MM.1S (cell line): ENCODE data around the gene FARP1.

ENCODE experiments used
- DNase-seq: peaks from one replicate; pipeline ENCODE4 v3.0.0-alpha.2; 2015
- H2AFZ ChIP-seq: fragments of 300-600 bp; sonication (generic); 2 replicates; pipeline ENCODE4 v1.6.0; 2016; ENCODE audit warnings: antibody characterized with exemption, low read length
- H3F3A ChIP-seq: fragments of 300-600 bp; sonication (generic); 2 replicates; pipeline ENCODE4 v1.6.1; 2016; ENCODE audit warnings: mild to moderate bottlenecking, antibody characterized with exemption, low read length, moderate library complexity, mixed read lengths; ENCODE audit not compliant: insufficient read depth
- H3K27ac ChIP-seq: fragments of 300-600 bp; sonication (generic); 2 replicates; pipeline ENCODE4 v1.5.1; 2016; ENCODE audit warnings: mild to moderate bottlenecking, low read length
- H3K27me3 ChIP-seq: fragments of 300-600 bp; sonication (generic); replicated peaks from 2 replicates; pipeline ENCODE4 v1.6.0; 2016; ENCODE audit warnings: low read length; ENCODE audit not compliant: insufficient read depth
- H3K36me3 ChIP-seq: fragments of 300-600 bp; sonication (generic); replicated peaks from 2 replicates; pipeline ENCODE4 v1.6.1; 2016; ENCODE audit warnings: mild to moderate bottlenecking, low read length, mixed read lengths; ENCODE audit not compliant: insufficient read depth
- H3K4me1 ChIP-seq: fragments of 300-600 bp; sonication (generic); 2 replicates; pipeline ENCODE4 v1.6.1; 2016; ENCODE audit warnings: low read length, mixed read lengths
- H3K4me2 ChIP-seq: fragments of 300-600 bp; sonication (generic); 2 replicates; pipeline ENCODE4 v1.6.0; 2016; ENCODE audit warnings: low read depth, low read length
- H3K4me3 ChIP-seq: fragments of 300-600 bp; sonication (generic); 2 replicates; pipeline ENCODE4 v1.5.1; 2016; ENCODE audit warnings: low read length, mixed read lengths
- H3K79me2 ChIP-seq: fragments of 300-600 bp; sonication (generic); 2 replicates; pipeline ENCODE4 v1.6.1; 2016; ENCODE audit warnings: mixed run types, low read length, mixed read lengths
- H3K9ac ChIP-seq: fragments of 300-600 bp; sonication (generic); 2 replicates; pipeline ENCODE4 v1.6.1; 2016; ENCODE audit warnings: low read length, mixed read lengths
- H3K9me2 ChIP-seq: fragments of 300-600 bp; sonication (generic); replicated peaks from 2 replicates; pipeline ENCODE4 v1.6.1; 2016; ENCODE audit warnings: mild to moderate bottlenecking, low read length, mixed read lengths; ENCODE audit not compliant: insufficient read depth
- H3K9me3 ChIP-seq: fragments of 300-600 bp; sonication (generic); replicated peaks from 2 replicates; pipeline ENCODE4 v1.6.1; 2016; ENCODE audit warnings: mild to moderate bottlenecking, low read length, mixed read lengths; ENCODE audit not compliant: insufficient read depth
- H4K20me1 ChIP-seq: fragments of 300-600 bp; sonication (generic); 2 replicates; pipeline ENCODE4 v1.6.1; 2016; ENCODE audit warnings: mild to moderate bottlenecking, low read length, moderate library complexity, mixed read lengths; ENCODE audit not compliant: insufficient read depth
- EZH2 ChIP-seq: fragments of 300-600 bp; sonication (generic); optimal IDR thresholded peaks from 2 replicates; pipeline ENCODE3; 2017; ENCODE audit warnings: low read depth, mild to moderate bottlenecking, antibody characterized with exemption, low read length, mixed read lengths
- EZH2phosphoT487 ChIP-seq: fragments of 300-600 bp; sonication (generic); IDR thresholded peaks from 2 replicates; pipeline ENCODE4 v1.6.1; 2018; ENCODE audit warnings: antibody characterized with exemption, low read length
- TF ChIP-seq, protein P1 (sequence below): fragments of 300-600 bp; sonication (generic); IDR thresholded peaks from 2 replicates; pipeline ENCODE4 v1.5.1; 2016; ENCODE audit warnings: antibody characterized with exemption, low read length, mixed read lengths

FARP1 gene

DNA sequence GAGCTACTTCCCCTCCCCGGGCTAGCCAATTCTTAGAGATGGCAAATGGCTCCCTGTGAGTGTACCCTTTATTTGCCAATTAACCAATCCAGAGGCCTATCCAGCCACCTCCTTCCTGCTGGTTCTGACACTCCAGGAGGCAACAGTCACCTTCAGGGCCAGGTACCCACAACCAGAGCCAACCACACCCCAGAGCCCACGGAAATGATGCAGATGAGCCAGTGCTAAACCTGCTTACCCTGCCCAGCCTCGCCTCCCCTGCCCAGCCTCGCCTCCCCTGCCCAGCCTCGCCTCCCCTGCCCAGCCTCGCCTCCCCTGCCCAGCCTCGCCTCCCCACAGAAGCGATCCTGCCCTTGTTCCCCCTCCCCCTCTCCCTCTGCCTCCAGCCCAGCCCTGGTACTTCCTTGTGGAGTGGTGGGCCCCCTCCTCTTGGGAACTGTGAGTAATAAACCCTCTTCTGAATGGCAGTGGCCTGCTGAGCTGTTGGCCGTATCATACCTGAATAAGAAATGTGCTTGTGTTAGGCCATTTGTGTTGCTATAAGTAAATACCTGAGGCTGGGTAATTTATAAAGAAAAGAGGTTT, 207.9 kb downstream of the FARP1 start:
- no peaks in the 10 kb centered on the region for H3K9me2 ChIP-seq
- H3K36me3 ChIP-seq = no peaks in the 10 kb centered on the region
- TF ChIP-seq EZH2 = no peak
- TF ChIP-seq, protein P1, sequence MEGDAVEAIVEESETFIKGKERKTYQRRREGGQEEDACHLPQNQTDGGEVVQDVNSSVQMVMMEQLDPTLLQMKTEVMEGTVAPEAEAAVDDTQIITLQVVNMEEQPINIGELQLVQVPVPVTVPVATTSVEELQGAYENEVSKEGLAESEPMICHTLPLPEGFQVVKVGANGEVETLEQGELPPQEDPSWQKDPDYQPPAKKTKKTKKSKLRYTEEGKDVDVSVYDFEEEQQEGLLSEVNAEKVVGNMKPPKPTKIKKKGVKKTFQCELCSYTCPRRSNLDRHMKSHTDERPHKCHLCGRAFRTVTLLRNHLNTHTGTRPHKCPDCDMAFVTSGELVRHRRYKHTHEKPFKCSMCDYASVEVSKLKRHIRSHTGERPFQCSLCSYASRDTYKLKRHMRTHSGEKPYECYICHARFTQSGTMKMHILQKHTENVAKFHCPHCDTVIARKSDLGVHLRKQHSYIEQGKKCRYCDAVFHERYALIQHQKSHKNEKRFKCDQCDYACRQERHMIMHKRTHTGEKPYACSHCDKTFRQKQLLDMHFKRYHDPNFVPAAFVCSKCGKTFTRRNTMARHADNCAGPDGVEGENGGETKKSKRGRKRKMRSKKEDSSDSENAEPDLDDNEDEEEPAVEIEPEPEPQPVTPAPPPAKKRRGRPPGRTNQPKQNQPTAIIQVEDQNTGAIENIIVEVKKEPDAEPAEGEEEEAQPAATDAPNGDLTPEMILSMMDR = no peak
- TF ChIP-seq EZH2phosphoT487 = no peak
- H3K27me3 ChIP-seq = no peaks in the 10 kb centered on the region
- no peaks in the 10 kb centered on the region for H3F3A ChIP-seq
- H3K27ac ChIP-seq = no peak overlapping the region
- no peaks in the 10 kb centered on the region for H4K20me1 ChIP-seq
- H3K79me2 ChIP-seq = no peaks in the 10 kb centered on the region
- H3K4me3 ChIP-seq = no peak overlapping the region
- no peak overlapping the region for H2AFZ ChIP-seq
- no peak overlapping the region for H3K4me2 ChIP-seq
- no peak overlapping the region for H3K9ac ChIP-seq
- H3K9me3 ChIP-seq = no peaks in the 10 kb centered on the region
- no peak for DNase-seq
- H3K4me1 ChIP-seq = no peaks in the 10 kb centered on the region

DNA sequence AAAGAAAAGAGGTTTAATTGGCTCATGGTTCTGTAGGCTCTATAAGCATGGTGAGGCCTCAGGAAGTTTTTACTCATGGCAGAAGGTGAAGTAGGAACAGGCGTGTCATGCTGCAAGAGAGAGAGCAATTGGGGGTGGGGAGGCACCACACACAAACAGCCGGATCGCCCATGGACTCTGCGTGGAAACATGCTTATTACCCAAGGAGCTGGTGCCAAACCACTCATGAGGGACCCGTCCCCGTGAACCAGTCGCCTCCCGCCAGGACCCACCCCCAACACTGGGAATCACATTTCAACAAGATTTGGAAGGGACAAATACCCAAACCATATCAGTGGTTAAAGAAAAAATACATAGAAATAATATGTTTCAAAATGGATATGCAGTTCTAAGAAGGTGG, 208.7 kb downstream of the FARP1 start:
- H3K79me2 ChIP-seq = no peaks in the 10 kb centered on the region
- H3K36me3 ChIP-seq = no peaks in the 10 kb centered on the region
- H3K9me2 ChIP-seq = no peaks in the 10 kb centered on the region
- H3K9me3 ChIP-seq = no peaks in the 10 kb centered on the region
- no peaks in the 10 kb centered on the region for H3K27me3 ChIP-seq
- no peak overlapping the region for H2AFZ ChIP-seq
- no peak for DNase-seq
- H3F3A ChIP-seq = no peaks in the 10 kb centered on the region
- H3K4me1 ChIP-seq = no peaks in the 10 kb centered on the region
- no peak overlapping the region for H3K27ac ChIP-seq
- H3K4me3 ChIP-seq = no peak overlapping the region
- H3K9ac ChIP-seq = no peak overlapping the region
- no peak overlapping the region for H3K4me2 ChIP-seq
- no peaks in the 10 kb centered on the region for H4K20me1 ChIP-seq
- no peak for TF ChIP-seq EZH2
- TF ChIP-seq, protein P1 = no peak
- TF ChIP-seq EZH2phosphoT487 = no peak

DNA sequence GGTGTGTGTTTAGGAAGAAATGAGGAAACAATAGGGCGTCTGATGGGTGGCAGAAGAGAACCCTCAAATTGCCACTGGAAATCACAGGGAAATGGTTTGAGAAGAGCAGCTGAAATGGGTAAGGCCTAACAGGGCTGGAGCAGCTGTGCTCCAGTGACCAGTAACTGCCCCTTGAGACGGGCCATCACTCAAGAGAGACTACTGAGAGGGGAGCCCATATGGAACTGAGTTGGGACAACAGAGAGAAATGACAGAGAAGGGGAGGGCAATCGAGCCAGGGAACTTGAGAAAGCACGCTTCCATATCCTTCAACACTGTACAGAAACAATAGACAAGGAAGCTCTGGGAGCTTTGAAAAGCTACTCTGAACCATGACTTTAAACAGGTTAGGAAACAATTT, 209.3 kb downstream of the FARP1 start:
- Histone ChIP-seq H3K27me3 (no peaks in the 10 kb centered on the region), H3K4me1 (no peaks in the 10 kb centered on the region), H3F3A (no peaks in the 10 kb centered on the region), H4K20me1 (no peaks in the 10 kb centered on the region), H3K9me2 (no peaks in the 10 kb centered on the region), H3K9ac (no peak overlapping the region), H3K9me3 (no peaks in the 10 kb centered on the region), H3K27ac (no peak overlapping the region), H3K4me3 (no peak overlapping the region), H3K79me2 (no peaks in the 10 kb centered on the region), H3K4me2 (no peak overlapping the region), H3K36me3 (no peaks in the 10 kb centered on the region), H2AFZ (no peak overlapping the region)
- DNase-seq = no peak
- TF ChIP-seq EZH2 = no peak
- TF ChIP-seq, protein P1 = no peak
- TF ChIP-seq EZH2phosphoT487 = no peak
